SK-N-SH (cell line): ENCODE data around the gene ITSN1.

Experiments used
- POLR2AphosphoS5 ChIP-seq: IDR thresholded peaks from 2 replicates; pipeline ENCODE4 v1.6.1; 2012; ENCODE audit warnings: low read depth, low read length
- RXRA ChIP-seq: IDR thresholded peaks from 2 replicates; pipeline ENCODE4 v1.4.0; 2012; ENCODE audit warnings: low read depth, mild to moderate bottlenecking, borderline replicate concordance
- TF ChIP-seq, protein P1 (sequence below): fragments of 200-600 bp; sonication (generic); IDR thresholded peaks from 2 replicates; pipeline ENCODE4 v1.6.1; 2017; ENCODE audit warnings: antibody characterized with exemption, mild to moderate bottlenecking, moderate library complexity

GRCh38 chr21:33936301-33937038, 294.2 kb downstream of the ITSN1 start:
- TF ChIP-seq RXRA, result no peak
- TF ChIP-seq, protein P1, sequence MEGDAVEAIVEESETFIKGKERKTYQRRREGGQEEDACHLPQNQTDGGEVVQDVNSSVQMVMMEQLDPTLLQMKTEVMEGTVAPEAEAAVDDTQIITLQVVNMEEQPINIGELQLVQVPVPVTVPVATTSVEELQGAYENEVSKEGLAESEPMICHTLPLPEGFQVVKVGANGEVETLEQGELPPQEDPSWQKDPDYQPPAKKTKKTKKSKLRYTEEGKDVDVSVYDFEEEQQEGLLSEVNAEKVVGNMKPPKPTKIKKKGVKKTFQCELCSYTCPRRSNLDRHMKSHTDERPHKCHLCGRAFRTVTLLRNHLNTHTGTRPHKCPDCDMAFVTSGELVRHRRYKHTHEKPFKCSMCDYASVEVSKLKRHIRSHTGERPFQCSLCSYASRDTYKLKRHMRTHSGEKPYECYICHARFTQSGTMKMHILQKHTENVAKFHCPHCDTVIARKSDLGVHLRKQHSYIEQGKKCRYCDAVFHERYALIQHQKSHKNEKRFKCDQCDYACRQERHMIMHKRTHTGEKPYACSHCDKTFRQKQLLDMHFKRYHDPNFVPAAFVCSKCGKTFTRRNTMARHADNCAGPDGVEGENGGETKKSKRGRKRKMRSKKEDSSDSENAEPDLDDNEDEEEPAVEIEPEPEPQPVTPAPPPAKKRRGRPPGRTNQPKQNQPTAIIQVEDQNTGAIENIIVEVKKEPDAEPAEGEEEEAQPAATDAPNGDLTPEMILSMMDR, result no peak
- no peak for TF ChIP-seq POLR2AphosphoS5
